GM23338 (cell line): Measurements from ENCODE around the gene F9. TPM values are rescaled to one million over a fixed set of nuclear protein-coding genes. Genes with fewer than 3 reads are reported as not detected.

ENCODE experiments used
- ATAC-seq: fragments of 200-7000 bp; cut with Tn5 transposase; 3 replicates; pipeline ENCODE4 v1.9.1; 2020
- DNase-seq: peaks from one replicate; pipeline ENCODE4 v3.0.0-alpha.2; 2015; ENCODE audit warnings: low spot score
- H2AFZ ChIP-seq: fragments of 200-600 bp; sonication (generic); 2 replicates; pipeline ENCODE4 v1.8.0; 2016; ENCODE audit warnings: antibody characterized with exemption, mild to moderate bottlenecking, moderate library complexity
- H3F3A ChIP-seq: fragments of 200-600 bp; sonication (generic); replicated peaks from 2 replicates; pipeline ENCODE4 v1.8.0; 2017; ENCODE audit warnings: antibody characterized with exemption, mixed run types, low read depth
- H3K27ac ChIP-seq: fragments of 200-600 bp; sonication (generic); 2 replicates; pipeline ENCODE4 v1.6.1; 2016; ENCODE audit warnings: low read depth
- H3K27me3 ChIP-seq: fragments of 200-600 bp; sonication (generic); 2 replicates; pipeline ENCODE4 v1.8.0; 2016; ENCODE audit warnings: mild to moderate bottlenecking, mixed run types, moderate library complexity; ENCODE audit not compliant: insufficient read depth
- H3K36me3 ChIP-seq: fragments of 200-600 bp; sonication (generic); 2 replicates; pipeline ENCODE4 v1.8.0; 2016; ENCODE audit warnings: mild to moderate bottlenecking; ENCODE audit not compliant: insufficient read depth
- H3K4me1 ChIP-seq: fragments of 200-600 bp; sonication (generic); 2 replicates; pipeline ENCODE4 v1.8.0; 2016; ENCODE audit warnings: mild to moderate bottlenecking, moderate library complexity; ENCODE audit not compliant: insufficient read depth
- H3K4me2 ChIP-seq: fragments of 200-600 bp; sonication (generic); 2 replicates; pipeline ENCODE4 v1.7.1; 2017; ENCODE audit warnings: mixed run types
- H3K4me3 ChIP-seq: fragments of 200-600 bp; sonication (generic); 2 replicates; pipeline ENCODE4 v1.6.1; 2016; ENCODE audit warnings: mixed run types
- H3K79me2 ChIP-seq: fragments of 200-600 bp; sonication (generic); replicated peaks from 2 replicates; pipeline ENCODE4 v1.8.0; 2017; ENCODE audit warnings: mild to moderate bottlenecking; ENCODE audit not compliant: insufficient read depth
- H3K9me2 ChIP-seq: fragments of 200-600 bp; sonication (generic); 2 replicates; pipeline ENCODE4 v1.8.0; 2017; ENCODE audit not compliant: insufficient read depth
- H4K20me1 ChIP-seq: fragments of 200-600 bp; sonication (generic); replicated peaks from 2 replicates; pipeline ENCODE4 v1.8.0; 2017; ENCODE audit warnings: mild to moderate bottlenecking; ENCODE audit not compliant: insufficient read depth
- H3K27ac Mint-ChIP-seq: 2 replicates; pipeline ENCODE4 v1.8.0; 2020; ENCODE audit warnings: inconsistent platforms, mild to moderate bottlenecking, moderate library complexity, mixed read lengths
- H3K27me3 Mint-ChIP-seq: 3 replicates; pipeline ENCODE4 v1.8.0; 2022; ENCODE audit warnings: low read depth, mild to moderate bottlenecking, moderate library complexity, mixed read lengths, inconsistent platforms; ENCODE audit not compliant: insufficient read depth, poor library complexity
- H3K36me3 Mint-ChIP-seq: 3 replicates; pipeline ENCODE4 v1.8.0; 2021; ENCODE audit warnings: low read depth, mild to moderate bottlenecking, inconsistent platforms, moderate library complexity, mixed read lengths
- H3K4me1 Mint-ChIP-seq: 3 replicates; pipeline ENCODE4 v1.8.0; 2020; ENCODE audit warnings: mild to moderate bottlenecking, inconsistent platforms, mixed read lengths
- H3K4me3 Mint-ChIP-seq: 3 replicates; pipeline ENCODE4 v1.8.0; 2021; ENCODE audit warnings: moderate library complexity, mild to moderate bottlenecking, inconsistent platforms, mixed read lengths
- H3K9me3 Mint-ChIP-seq: 3 replicates; pipeline ENCODE4 v1.8.0; 2020; ENCODE audit warnings: moderate library complexity, mild to moderate bottlenecking, inconsistent platforms, mixed read lengths
- CREB1 ChIP-seq: fragments of 250-450 bp; sonication (Bioruptor Pico); IDR thresholded peaks from 2 replicates; pipeline ENCODE4 v1.5.0; 2020; ENCODE audit warnings: low read depth, mild to moderate bottlenecking, moderate library complexity
- ETS1 ChIP-seq: IDR thresholded peaks from 2 replicates; pipeline ENCODE4 v1.6.1; 2016; ENCODE audit warnings: antibody characterized with exemption
- EZH2 ChIP-seq: fragments of 200-600 bp; sonication (generic); IDR thresholded peaks from one replicate; pipeline ENCODE4 v1.8.0; 2017; ENCODE audit warnings: antibody characterized with exemption, mild to moderate bottlenecking, low read depth; ENCODE audit not compliant: unreplicated experiment
- JUNB ChIP-seq: IDR thresholded peaks from one replicate; pipeline ENCODE4 v1.6.1; 2016; ENCODE audit warnings: antibody characterized with exemption; ENCODE audit not compliant: unreplicated experiment
- NANOG ChIP-seq: IDR thresholded peaks from 2 replicates; pipeline ENCODE4 v1.6.1; 2016; ENCODE audit warnings: antibody characterized with exemption, borderline replicate concordance
- POLR2AphosphoS5 ChIP-seq: IDR thresholded peaks from 2 replicates; pipeline ENCODE4 v1.6.1; 2016; ENCODE audit warnings: antibody characterized with exemption, low read depth
- STAT1 ChIP-seq: IDR thresholded peaks from one replicate; pipeline ENCODE4 v1.6.1; 2016; ENCODE audit warnings: antibody characterized with exemption; ENCODE audit not compliant: unreplicated experiment
- ZNF114 ChIP-seq: fragments of 250-450 bp; sonication (Bioruptor Pico); IDR thresholded peaks from 2 replicates; pipeline ENCODE4 v1.5.0; 2020; ENCODE audit warnings: mild to moderate bottlenecking, moderate library complexity
- ZNF331 ChIP-seq: fragments of 250-450 bp; sonication (Bioruptor Pico); IDR thresholded peaks from 2 replicates; pipeline ENCODE4 v1.5.0; 2020; ENCODE audit warnings: low read depth, mild to moderate bottlenecking, moderate library complexity
- ZNF462 ChIP-seq: fragments of 250-450 bp; sonication (Bioruptor Pico); IDR thresholded peaks from 2 replicates; pipeline ENCODE4 v1.5.0; 2020; ENCODE audit warnings: mild to moderate bottlenecking, moderate library complexity
- polyA plus RNA-seq: library from polyadenylated mRNA; unstranded; fragments of >200 nt; fragmentation: Nextera tagmentation; extraction: Ambion mirVana; gene quantifications from 2 replicates; pipeline ENCODE4 v1.2.1, GENCODE V29; 2016
- total RNA-seq: library from RNA; depleted of rRNA; stranded (reverse); fragments of >200 nt; shearing (Covaris generic); gene quantifications from 2 replicates; pipeline ENCODE4 v1.2.3, GENCODE V29; 2014
- TF ChIP-seq, protein P1 (sequence below): IDR thresholded peaks from one replicate; pipeline ENCODE4 v1.6.1; 2018; ENCODE audit warnings: antibody characterized with exemption; ENCODE audit not compliant: unreplicated experiment
- TF ChIP-seq, protein P2 (sequence below), 2 experiments: fragments of 200-600 bp in 1 of 2; sonication (generic) in 1 of 2; conservative IDR thresholded peaks; 2 replicates each; pipeline versions ENCODE4 v1.5.1 to v1.6.1; 2016 to 2017; ENCODE audit warnings: antibody characterized with exemption in 2 of 2, low read depth in 2 of 2, mild to moderate bottlenecking in 2 of 2, moderate library complexity in 1 of 2

Gene F9
- total and polyA plus RNA-seq, 2 experiments from 2014 or later, result not detected

DNA sequence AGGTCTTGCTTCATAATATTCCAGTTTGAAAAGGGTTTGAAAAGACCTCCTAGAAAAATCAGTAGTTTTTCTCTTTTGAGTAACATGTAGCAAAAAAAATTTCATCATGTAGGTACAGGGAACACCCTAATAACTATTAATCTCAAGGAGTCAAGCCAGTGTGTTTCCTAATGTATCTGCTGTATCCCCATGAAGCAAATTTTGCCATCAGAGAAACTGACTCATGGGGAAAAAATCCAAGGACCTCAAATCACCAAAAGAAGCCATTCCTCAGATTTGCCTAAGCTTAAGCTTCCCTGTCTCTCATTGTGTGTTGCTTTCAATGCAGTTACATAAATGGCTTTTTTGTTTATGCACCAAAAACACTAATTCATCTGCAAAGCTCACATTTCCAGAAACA, 29.7 kb downstream of the F9 start:
- Mint-ChIP-seq H3K4me3 (no peak overlapping the region), H3K36me3 (no peaks in the 10 kb centered on the region), H3K9me3 (no peaks in the 10 kb centered on the region; the same call in 2 of the 3 replicates), H3K27ac (no peak overlapping the region), H3K4me1 (no peaks in the 10 kb centered on the region), H3K27me3 (peaks cover 2% of the 10 kb centered on the region)
- no peak overlapping the region for H3K27ac ChIP-seq
- DNase-seq, result no peak
- no peaks in the 10 kb centered on the region for H3F3A ChIP-seq
- no peak overlapping the region for H3K4me3 ChIP-seq
- no peaks in the 10 kb centered on the region for H3K79me2 ChIP-seq
- H3K4me2 ChIP-seq, result no peak overlapping the region
- no peaks in the 10 kb centered on the region for H3K36me3 ChIP-seq
- TF ChIP-seq ETS1, result no peak
- no peak for TF ChIP-seq EZH2
- TF ChIP-seq POLR2AphosphoS5, result no peak
- TF ChIP-seq, protein P1, sequence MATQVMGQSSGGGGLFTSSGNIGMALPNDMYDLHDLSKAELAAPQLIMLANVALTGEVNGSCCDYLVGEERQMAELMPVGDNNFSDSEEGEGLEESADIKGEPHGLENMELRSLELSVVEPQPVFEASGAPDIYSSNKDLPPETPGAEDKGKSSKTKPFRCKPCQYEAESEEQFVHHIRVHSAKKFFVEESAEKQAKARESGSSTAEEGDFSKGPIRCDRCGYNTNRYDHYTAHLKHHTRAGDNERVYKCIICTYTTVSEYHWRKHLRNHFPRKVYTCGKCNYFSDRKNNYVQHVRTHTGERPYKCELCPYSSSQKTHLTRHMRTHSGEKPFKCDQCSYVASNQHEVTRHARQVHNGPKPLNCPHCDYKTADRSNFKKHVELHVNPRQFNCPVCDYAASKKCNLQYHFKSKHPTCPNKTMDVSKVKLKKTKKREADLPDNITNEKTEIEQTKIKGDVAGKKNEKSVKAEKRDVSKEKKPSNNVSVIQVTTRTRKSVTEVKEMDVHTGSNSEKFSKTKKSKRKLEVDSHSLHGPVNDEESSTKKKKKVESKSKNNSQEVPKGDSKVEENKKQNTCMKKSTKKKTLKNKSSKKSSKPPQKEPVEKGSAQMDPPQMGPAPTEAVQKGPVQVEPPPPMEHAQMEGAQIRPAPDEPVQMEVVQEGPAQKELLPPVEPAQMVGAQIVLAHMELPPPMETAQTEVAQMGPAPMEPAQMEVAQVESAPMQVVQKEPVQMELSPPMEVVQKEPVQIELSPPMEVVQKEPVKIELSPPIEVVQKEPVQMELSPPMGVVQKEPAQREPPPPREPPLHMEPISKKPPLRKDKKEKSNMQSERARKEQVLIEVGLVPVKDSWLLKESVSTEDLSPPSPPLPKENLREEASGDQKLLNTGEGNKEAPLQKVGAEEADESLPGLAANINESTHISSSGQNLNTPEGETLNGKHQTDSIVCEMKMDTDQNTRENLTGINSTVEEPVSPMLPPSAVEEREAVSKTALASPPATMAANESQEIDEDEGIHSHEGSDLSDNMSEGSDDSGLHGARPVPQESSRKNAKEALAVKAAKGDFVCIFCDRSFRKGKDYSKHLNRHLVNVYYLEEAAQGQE, result no peak
- no peak for TF ChIP-seq NANOG
- TF ChIP-seq ZNF114, result no peak
- no peak for TF ChIP-seq ZNF462 (CRISPR knock-in tag)
- TF ChIP-seq, protein P2, sequence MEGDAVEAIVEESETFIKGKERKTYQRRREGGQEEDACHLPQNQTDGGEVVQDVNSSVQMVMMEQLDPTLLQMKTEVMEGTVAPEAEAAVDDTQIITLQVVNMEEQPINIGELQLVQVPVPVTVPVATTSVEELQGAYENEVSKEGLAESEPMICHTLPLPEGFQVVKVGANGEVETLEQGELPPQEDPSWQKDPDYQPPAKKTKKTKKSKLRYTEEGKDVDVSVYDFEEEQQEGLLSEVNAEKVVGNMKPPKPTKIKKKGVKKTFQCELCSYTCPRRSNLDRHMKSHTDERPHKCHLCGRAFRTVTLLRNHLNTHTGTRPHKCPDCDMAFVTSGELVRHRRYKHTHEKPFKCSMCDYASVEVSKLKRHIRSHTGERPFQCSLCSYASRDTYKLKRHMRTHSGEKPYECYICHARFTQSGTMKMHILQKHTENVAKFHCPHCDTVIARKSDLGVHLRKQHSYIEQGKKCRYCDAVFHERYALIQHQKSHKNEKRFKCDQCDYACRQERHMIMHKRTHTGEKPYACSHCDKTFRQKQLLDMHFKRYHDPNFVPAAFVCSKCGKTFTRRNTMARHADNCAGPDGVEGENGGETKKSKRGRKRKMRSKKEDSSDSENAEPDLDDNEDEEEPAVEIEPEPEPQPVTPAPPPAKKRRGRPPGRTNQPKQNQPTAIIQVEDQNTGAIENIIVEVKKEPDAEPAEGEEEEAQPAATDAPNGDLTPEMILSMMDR (conservative IDR thresholded peaks at IDR 0.05; ENCODE audit: low read depth in 2 of 2), result no peak
- TF ChIP-seq STAT1, result no peak
- no peak for TF ChIP-seq ZNF331
- TF ChIP-seq CREB1 (CRISPR knock-in tag), result no peak
- TF ChIP-seq JUNB, result no peak
- ATAC-seq, result no peak
- H3K9me2 ChIP-seq, result no peaks in the 10 kb centered on the region
- no peak overlapping the region for H2AFZ ChIP-seq
- no peaks in the 10 kb centered on the region for H3K4me1 ChIP-seq
- H3K27me3 ChIP-seq, result no peaks in the 10 kb centered on the region
- H4K20me1 ChIP-seq, result no peaks in the 10 kb centered on the region
